Measurements from ENCODE around the gene CDK16.
A peak's percentile ranks its signal among the peaks of the same experiment; 100 is the strongest.

CDK16 gene

GRCh38 chrX:47218280-47218919 is at the start of gene CDK16:
TSS of gene CDK16 (plus strand) at chrX:47218681. CDS start at chrX:47223558, 4,877 bp downstream.
- peak; percentile 16 for DNase-seq

- no peak for DNase-seq
Measured at GRCh38 chrX:47169273-47169672, 49.2 kb upstream of the CDK16 start.

DNA sequence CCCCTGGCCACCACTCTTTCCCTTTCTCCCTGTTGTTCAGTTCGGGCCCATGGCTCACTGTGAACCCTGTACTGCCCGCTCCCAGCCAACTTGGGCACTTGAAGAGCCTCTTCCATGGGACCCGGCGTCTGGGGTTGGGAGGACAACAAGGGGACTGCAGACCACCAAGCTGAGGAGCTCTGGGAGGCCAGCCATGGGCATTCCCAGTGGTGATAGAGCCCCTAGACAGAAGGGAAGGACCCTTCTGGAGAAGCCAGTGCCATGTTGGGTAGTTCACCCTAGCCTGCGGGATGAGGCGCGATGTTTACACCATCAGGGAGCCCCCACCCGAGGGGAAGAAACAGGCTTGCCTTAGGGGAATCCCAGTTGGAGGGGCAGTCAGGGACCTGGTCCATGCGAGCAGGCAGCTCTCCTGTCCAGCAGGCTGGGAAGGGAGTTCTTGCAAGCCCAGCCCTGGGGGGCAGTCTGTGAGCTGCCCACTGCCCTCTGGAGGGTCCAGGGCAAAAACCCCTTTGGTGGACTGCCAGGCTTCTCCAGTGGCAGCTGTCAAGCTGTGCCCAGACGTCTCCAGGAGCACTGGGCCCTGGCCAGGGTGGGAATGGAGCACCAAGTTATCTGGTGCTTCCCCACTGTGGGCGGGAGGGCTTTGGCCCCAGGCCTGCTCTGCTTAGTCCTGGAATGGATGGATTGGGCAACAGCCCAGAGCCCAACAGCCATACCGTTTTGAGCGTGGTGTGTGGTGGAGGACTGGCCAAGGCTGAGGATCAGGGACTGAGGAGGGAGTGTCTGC is 48.6 kb upstream of the CDK16 start:
- DNase-seq = no peak

GRCh38 chrX:47170861-47171692 is 47.4 kb upstream of the CDK16 start:
- DNase-seq = no peak

DNA sequence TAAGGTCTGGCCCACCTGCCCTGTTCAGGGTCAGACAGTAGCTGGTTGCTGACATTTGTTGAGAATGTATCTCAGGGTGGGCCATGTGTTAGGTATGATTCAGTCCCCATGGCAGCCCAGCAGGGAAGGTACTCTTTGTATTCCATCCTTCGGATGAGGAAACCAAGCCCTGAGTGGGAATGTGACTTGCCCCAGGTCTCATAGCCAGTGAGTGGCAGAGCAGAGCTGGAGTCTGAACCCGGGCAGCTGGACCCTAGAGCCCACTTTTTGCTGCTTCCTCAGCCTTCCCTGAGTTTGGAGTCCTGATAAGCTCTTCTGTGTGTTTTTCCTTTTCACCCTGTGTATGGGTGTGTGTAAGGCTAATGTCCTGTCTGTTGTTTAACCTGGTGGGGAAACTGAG is 46.5 kb upstream of the CDK16 start:
- DNase-seq = no peak

DNA sequence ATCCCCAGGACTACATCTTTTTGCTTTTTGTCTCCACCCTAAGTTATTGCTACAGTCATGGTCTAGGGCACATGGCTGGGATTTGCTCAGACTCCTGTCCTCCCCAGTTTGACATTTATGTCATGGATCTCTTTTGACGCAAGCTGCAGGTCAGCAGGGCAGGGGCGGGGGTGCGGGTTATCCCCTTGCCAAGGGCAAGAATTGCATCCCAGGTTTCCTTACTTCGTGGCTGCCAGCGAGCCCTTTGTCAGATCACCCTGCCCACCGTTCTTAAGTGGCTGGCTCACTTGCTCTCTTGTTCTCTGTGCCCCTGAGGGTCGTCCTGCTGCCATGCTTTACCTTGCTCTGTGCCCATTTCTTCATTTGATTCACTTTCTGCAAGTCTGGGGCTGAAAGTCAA is 45.9 kb upstream of the CDK16 start:
- no peak for DNase-seq

DNA sequence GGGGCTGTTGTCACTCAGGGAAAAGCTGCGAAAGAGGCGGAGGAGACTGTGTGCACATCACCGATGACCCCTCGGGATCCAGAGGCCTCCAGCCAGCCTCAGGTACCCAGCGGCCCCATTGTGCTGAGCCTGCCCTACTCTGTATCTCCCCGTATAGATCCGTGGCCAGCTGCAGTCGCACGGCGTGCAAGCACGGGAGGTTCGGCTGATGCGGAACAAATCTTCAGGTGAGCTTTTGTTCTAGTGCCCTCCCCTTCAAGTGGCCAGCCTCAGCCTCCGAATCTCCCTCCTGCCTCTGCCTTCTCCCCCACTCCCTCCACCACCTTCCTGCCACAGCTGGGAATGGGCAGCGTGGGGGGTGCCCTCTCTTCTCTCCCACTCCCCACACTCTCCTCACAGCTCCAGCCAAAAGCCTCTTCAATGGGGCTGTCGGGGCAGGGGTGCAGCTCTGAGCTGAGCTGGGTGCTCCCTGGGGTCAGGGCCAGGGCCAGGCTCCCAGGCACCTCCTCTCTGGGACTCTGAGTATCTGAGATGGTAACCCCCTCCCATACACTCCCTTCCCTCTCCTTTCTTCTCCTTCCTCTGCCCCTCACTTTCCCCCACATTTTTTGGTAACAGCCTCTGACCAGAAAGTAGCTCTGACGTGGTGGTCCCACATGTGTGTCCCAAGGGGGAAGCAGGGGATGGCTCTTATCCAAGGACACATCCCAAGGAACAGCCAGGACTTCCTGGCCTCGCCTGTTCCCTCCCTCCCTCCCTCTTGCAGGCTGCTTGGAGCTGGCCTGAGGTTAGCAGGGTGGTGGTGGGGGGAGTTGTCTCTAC is 45.3 kb upstream of the CDK16 start:
- no peak for DNase-seq

DNA sequence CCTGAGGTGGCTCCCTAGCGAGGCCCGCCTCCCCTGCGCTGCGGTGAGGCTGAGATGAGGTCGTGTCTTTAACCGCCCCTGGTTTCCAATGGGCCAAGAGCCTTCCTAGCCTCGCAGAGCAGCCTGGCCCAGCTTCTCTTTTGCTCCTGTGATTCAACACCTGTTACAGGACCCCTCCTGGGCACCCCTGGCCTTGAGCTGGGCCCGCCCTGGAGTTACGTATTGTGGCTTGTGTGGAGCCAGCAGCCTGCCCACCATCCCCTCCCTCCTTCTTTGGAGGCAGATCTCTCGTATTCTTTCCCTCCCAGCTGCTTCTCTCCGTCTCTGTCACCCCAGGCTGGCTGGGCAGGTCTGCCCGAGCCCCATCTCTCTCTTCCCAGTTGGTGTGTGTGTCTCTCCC is 44.1 kb upstream of the CDK16 start:
- DNase-seq = no peak

- no peak for DNase-seq
Measured at GRCh38 chrX:47174846-47175587, 43.5 kb upstream of the CDK16 start.

GRCh38 chrX:47175588-47175980 is 42.9 kb upstream of the CDK16 start:
- DNase-seq = no peak

- DNase-seq = no peak
Measured at GRCh38 chrX:47176101-47176740, 42.3 kb upstream of the CDK16 start.

GRCh38 chrX:47177079-47177478 is 41.4 kb upstream of the CDK16 start:
- no peak for DNase-seq

DNA sequence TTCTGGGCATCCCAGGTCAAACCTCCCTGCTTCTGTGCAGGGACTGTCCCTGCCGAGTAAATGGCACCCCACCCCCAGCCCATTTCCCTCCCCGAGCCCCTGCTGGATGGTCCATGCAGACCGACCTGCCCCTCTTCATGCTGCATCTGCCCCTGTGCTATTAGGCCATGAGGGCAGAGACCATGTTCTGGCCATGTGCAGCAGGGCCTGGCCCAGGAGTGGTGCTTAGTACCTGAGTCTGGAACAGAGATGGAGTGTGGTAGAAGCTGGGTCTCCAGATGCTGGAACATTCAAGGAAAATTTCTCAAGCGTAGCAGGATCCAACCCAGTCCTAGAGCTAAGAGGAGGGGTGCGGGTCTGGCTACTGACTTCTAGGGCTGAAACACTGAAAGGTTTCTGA is 40.1 kb upstream of the CDK16 start:
- DNase-seq = no peak

DNA sequence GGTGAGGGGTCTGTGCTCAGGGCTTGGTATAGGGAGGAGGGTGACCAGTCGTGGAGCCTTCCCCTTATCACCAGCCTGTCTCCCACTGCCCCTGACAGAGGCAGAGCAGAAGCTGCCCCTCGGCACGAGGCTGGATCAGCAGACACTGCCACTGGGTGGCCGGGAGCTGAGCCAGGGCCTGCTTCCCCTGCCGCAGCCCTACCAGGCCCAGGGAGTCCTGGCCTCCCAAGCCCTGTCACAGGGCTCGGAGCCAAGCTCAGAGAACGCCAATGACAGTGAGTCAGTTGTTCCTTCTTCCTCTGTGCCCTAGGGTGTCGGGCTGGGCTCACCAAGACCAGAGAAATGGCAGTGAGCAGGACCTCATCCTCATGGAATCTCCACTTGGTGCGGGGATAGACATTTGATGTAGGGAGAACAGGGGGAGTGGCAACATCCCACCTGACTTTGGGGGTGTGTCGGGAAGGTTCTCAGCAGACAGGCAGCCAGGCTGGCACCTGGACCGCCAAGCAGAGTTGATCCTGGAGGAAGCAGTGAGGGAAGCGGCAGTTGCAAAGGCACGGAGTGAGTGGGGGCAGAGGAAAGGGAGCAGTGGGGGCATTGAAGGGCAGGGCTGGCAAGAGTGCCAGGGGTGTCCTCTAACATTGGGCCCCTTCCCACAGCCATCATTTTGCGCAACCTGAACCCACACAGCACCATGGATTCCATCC is 39.1 kb upstream of the CDK16 start:
- no peak for DNase-seq

GRCh38 chrX:47179928-47180255 is 38.6 kb upstream of the CDK16 start:
- DNase-seq = no peak

- no peak for DNase-seq
Measured at GRCh38 chrX:47180346-47180745, 38.1 kb upstream of the CDK16 start.

DNA sequence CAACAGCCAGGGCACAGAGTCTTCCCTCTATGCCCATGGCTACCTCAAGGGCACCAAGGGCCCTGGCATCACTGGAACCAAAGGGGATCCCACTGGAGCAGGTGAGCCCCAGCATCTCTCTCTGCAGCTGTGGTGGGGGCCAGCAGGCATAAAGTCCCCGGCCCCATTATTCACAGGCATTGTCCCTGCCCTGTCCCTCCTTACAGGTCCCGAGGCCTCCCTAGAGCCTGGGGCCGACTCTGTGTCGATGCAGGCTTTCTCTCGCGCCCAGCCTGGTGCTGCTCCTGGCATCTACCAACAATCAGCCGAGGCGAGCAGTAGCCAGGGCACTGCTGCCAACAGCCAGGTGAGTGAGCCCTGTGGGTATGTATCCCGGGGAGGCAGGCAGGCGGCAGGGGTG is 37.2 kb upstream of the CDK16 start:
- no peak for DNase-seq

GRCh38 chrX:47182106-47182700 is 36.3 kb upstream of the CDK16 start:
- DNase-seq = no peak

DNA sequence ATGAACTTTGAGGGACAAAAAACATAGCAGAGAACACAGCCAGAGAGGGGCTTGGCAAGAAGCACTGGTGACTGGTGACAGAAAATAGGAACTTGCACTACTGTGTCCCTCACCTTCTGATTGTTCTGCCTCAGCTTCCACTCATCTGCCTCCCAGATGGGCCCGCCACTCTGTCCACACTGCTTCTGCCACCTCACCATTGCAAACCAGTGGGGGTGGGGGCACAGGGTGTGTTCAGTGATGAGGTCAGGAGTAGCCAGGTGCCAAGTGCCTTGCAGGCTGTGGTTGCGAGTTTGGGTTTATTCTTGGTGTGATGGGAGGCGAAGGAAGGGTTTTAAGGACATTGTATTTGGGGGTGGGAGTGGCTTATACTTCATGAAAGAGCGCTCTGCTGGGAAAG is 34.0 kb upstream of the CDK16 start:
- no peak for DNase-seq

DNA sequence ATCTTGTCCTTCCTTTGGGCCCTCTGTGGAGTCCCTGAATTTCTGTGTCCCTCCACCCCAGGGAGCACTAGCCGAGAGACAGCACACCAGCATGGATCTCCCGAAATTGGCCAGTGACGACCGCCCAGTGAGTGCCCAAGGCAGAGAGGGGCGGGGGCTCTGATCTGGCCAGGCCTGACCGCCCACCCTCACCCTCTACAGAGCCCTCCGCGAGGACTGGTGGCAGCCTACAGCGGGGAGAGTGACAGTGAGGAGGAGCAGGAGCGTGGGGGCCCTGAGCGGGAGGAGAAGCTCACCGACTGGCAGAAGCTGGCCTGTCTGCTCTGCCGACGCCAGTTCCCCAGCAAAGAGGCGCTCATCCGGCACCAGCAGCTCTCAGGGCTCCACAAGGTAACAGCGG is 33.2 kb upstream of the CDK16 start:
- DNase-seq = no peak
